GM18499 (cell line): ENCODE data around the gene MRNIP.
"Not testable (repeated sequence)": the region's sequence is repeated elsewhere in the genome, so short reads cannot be mapped to it uniquely, and the experiment has no call there.

Source experiments
- ATAC-seq: cut with Tn5 transposase; IDR thresholded peaks from one replicate; pipeline ENCODE4 v1.9.1; 2021; ENCODE audit warnings: moderate number of reproducible peaks; ENCODE audit not compliant: insufficient read depth, unreplicated experiment

Gene MRNIP

DNA sequence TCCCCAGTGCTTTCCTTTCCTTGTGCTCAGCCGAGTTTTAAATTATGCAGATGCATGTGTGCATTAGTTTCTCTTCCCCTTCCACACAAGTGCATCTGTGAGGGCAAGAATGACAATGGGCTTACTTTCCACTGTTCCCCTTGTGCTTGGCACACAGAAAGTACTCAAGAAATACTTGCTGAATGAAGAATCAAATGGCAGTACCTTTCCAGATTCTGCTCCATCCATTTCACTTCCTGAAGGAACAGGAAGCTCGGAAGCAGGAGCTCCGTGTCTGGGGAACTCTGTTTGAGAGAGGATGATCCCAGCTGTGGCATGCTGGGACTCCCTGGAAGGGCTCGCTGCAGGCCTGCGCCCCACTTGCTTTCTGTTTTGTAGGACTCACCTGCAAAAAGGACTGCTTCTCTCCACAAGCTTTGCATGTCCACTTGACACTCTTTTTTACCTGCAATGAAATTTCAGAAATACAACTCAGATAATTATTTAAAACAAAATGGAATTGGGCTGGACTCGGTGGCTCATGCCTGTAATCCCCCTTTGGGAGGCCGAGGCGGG is 5.5 kb downstream of the MRNIP start:
- ATAC-seq: peak; percentile 82

- ATAC-seq: no peak
These were observed 17.0 kb downstream of the MRNIP start for GRCh38 chr5:179841621-179842020.

DNA sequence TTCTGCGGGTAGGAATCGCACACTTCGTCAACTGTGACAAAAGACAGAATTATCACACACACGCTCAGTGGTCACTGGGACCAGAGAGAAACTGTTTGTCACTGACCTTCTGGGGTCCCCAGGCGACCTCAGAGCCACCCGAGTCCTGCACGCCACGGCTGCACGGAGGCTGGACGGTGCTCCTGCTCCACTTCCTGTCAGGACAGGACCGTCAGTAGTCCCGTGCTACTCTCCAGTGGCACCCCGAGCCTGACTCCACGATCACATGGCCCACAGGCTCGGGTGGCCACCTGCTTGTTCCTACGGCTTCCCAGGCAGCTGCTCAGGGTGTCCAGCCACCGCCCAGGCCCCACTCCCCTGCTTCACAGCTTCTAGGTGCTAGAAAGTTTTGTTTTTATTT is 17.9 kb downstream of the MRNIP start:
- no peak for ATAC-seq

- no peak for ATAC-seq
These were observed 18.3 kb downstream of the MRNIP start for GRCh38 chr5:179840321-179840720.

GRCh38 chr5:179839328-179840256 is 19.0 kb downstream of the MRNIP start:
- ATAC-seq: no peak

DNA sequence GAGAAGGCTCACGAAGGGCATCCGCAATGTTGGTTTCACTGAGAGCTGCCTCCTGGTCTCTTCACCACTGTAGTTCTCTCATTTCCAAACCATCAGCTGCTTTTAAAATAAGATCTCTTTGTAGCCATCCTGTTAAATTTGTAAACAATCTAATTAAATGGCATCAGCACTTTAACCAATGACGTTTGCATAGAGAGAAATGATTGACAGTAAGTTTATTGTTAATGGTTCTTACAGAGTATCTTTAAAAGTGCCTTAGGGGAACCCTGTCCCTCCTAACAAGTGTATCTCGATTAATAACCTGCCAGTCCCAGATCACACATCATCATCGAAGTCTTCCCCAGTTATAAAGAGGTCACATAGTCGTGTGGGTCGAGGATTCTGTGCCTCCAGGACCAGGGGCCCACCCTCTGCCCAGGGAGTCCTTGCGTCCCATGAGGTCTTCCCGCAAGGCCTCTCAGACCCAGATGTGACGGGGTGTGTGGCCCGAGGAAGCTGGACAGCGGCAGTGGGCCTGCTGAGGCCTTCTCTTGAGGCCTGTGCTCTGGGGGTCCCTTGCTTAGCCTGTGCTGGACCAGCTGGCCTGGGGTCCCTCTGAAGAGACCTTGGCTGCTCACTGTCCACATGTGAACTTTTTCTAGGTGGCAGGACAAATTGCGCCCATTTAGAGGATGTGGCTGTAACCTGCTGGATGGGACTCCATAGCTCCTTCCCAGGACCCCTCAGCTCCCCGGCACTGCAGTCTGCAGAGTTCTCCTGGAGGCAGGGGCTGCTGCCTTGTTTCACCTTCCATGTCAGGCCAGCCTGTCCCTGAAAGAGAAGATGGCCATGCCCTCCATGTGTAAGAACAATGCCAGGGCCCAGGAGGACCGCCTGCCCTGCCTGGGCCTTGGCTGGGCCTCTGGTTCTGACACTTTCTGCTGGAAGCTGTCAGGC is 21.3 kb downstream of the MRNIP start:
- ATAC-seq: no peak

DNA sequence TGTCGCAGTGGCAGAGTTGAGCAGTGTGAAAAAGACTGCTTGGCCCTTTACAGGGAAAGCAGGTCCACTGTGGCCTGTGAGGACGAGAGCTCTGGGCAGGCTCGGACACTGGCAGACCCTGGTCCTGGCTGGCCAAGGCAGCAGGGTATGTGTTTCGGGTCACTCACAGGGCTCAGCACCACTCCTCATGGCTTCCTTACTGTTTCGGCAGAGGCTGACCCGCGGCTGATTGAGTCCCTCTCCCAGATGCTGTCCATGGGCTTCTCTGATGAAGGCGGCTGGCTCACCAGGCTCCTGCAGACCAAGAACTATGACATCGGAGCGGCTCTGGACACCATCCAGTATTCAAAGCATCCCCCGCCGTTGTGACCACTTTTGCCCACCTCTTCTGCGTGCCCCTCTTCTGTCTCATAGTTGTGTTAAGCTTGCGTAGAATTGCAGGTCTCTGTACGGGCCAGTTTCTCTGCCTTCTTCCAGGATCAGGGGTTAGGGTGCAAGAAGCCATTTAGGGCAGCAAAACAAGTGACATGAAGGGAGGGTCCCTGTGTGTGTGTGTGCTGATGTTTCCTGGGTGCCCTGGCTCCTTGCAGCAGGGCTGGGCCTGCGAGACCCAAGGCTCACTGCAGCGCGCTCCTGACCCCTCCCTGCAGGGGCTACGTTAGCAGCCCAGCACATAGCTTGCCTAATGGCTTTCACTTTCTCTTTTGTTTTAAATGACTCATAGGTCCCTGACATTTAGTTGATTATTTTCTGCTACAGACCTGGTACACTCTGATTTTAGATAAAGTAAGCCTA is 22.2 kb downstream of the MRNIP start:
- no peak for ATAC-seq

DNA sequence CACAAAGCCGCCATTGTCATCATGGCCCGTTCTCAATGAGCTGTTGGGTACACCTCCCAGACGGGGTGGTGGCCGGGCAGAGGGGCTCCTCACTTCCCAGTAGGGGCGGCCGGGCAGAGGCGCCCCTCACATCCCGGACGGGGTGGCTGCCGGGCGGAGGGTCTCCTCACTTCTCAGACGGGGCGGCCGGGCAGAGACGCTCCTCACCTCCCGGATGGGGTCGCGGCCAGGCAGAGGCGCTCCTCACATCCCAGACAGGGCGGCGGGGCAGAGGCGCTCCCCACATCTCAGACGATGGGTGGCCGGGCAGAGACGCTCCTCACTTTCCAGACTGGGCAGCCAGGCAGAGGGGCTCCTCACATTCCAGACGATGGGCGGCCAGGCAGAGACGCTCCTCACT is 23.7 kb downstream of the MRNIP start:
- not testable (repeated sequence) for ATAC-seq

- ATAC-seq: no peak
These were observed 24.5 kb downstream of the MRNIP start for GRCh38 chr5:179834120-179834519.

DNA sequence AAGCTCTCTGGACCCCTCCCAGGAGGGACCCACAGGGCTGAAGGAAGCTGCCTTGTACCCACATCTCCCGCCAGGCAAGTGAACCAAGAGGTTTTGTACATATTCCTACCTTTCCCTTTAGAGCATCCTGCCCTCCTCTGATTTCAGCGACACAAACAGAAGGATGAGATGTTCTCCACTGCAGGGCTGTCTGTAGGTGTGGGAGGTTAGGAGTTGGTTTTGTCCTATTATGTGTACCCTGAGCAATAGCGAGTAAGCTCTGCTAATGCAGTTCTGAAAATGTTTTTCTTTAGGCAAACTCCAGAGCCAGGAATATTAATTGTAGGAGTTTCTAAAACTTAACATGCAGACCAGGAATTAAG is 24.9 kb downstream of the MRNIP start:
- no peak for ATAC-seq

DNA sequence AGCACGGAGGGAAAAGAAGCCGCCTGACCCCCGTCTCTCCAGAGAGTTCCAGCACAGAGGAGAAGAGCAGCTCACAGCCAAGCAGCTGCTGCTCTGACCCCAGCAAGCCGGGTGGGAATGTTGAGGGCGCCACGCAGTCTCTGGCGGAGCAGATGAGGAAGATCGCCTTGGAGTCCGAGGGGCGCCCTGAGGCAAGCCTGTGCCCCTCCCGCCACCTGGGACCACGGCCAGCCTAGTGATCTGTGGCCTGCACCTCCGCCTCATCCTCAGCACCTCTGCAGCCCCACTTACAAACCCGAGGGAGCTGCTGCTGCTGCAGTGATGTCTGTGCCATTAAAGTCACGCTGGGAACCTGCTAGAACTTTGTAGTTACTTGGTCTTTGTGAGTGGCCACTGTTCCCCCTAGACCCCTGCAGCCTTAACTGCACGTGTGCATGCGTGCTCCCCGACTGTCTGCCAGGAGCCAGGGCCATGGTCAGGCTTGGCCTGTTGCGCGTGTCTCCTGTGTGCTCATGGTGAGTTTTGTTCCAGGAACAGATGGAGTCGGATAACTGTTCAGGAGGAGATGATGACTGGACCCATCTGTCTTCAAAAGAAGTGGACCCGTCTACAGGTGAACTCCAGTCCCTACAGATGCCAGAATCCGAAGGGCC is 25.4 kb downstream of the MRNIP start:
- ATAC-seq: no peak

DNA sequence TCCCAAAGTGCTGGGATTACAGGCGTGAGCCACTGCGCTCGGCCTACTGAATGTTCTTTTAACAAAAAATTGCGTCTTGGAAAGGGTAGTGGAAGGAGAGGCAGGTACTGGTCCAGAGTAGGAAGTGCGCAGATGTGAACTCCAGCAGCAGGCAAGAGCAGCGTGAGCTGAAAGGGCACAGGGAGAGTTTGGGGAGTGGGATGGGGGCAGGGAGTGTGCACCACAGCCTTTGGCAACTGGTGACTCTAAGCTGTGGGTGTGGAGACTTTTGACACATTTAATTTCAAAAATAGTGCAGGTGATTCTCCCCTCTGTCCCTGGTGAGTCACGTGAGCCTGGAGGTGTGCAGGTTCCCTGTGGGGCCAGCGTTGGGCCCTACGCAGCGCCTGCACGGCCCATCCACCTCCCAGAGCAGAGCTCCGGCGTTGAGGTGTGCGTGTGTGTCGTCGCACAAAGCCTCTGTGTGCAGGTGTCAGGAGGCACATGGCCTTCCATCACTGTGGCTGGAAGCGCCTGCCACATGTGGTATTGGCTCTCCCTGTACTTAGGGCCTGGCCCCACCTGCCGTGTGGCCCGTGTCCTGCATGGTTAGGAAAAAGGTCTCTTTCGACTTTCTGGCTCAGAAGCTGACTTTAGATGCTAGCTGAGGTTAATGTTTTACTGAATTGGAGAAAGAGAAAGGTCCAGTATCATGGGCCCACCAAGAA is 26.4 kb downstream of the MRNIP start:
- ATAC-seq: no peak

DNA sequence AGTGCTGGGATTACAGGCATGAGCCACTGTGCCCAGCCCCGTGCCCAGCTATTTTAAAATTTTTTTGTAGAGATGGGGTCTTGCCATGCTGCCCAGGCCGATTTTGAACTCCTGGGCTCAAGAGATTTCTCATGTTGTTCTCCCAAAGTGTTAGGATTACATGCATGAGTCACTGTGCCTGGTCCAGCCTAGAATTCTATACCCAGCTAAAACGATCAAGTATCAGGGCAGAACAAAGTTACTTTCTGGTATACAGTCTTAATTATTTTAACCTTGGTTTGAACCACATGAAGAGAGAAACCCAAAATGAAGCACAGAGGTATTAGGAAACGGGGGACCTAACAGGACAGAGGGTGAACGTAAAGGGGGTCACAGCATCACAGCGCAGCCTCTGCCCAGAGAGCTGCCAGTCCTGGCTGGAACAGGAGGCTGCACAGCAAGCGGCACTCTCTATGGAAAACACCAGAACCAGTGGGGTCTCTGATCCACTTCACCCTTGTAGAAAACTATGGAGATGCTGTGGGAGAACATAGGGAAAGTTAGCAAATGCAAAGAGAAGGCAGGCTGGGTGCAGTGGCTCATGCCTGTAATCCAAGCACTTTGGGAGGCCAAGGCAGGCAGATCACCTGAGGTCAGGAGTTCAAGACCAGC is 27.7 kb downstream of the MRNIP start:
- ATAC-seq: no peak

DNA sequence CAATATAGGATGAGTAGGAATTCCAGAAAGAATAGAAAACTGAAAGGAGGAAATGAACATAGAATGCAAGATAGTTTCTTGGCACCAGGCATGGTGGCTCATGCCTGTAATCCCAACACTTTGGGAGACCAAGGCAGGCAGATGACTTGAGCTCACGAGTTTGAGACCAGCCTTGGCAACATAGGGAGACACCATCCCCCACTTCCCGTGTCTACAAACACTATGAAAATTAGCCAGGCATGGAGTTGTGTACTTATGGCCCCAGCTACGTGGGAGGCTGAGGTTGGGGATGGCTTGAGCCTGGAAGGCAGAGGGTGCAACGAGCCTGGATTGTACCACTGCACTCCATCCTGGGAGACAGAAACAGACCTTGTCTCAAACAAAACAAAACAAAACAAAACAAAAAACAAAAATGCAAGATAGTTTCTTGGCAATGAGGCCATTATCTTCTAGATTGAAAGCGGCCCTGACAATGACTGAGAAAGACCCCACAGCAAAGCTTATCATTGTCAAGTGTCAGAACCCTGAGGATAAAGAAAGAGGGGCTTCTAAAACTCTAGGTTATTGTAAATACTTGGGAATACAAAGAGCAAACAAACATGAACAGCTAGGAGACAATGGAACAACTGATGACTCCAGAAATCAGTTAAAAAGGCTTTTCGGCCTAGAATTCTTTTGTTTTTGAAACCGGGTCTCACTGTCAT is 28.7 kb downstream of the MRNIP start:
- no peak for ATAC-seq

DNA sequence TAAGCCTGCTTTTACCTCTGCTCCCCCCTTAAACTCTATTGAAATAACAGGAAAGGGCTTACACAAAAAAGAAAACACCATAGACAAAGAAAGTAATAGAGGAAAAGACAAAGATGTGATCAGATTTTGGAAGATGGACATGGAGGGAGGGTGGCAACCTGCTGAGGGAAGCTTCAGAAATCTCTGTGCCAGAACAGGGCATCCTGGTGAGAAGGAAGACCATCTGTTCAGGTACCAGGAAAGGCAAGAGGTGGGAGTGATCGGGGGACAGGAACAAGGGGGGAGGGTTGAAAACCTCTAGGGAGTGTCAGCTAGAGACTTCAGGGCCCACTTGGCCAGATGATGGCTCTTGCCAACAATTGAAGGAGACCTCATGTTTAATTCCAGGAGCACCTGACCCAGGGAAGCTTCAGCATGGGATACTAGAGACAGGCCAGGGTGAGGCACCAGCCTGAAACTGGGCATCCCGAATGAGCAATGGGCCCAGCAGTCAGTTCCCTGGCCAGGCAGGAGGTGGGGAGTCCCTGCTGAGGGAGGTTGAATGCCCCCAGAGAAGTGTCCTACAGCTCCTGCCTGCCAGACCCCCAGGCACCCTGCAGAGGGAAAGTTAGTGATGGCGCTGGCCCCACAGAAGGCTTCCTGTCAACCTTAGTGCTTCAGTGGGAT is 29.7 kb downstream of the MRNIP start:
- no peak for ATAC-seq

DNA sequence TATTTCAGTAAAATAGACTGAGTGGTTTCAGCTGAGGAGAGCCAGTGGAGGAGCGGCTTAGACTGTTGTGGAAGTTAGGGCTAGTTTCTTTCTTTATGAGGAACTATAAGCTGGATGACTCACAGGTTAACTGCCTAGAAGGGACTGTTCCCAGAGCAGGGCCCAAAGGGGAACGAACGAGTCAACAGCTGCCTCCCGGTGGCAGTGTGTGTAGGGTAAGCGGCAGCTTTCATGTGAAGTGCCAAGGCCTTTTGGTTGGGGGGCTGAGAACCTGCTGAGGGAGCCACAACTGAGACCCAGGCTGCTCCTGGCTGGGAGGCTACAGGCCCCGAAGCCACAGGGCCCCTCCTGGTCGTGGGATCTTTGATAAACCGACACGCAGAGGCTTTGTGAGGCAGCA is 30.9 kb downstream of the MRNIP start:
- no peak for ATAC-seq

DNA sequence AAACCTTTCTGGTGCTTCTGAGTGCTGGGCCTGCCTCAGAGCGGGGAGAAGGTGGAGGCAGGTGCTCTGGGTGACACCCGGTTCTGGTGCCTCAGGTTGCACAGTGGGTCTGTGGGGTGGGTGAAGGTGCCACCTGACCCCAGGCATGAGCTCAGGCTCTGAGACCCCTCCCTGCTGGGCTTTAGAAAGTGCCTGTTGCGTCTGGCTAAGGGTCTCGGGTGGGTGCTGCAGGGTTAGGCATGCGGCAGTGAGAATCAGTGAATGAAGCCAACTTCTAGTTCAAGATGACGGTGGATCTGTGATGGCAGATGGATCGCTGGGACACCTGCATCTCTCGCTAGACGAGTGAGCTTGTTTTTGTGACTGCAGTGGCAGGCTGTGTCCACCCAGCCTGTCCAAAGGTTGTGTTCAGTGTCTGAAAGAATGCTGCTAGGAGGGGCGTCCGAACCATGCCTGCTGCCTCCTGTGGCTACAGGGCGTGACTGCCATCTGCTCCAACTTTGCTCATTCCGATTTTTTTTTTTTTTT is 32.9 kb downstream of the MRNIP start:
- ATAC-seq: no peak
